ENCODE data around the gene CPNE4.

DNA sequence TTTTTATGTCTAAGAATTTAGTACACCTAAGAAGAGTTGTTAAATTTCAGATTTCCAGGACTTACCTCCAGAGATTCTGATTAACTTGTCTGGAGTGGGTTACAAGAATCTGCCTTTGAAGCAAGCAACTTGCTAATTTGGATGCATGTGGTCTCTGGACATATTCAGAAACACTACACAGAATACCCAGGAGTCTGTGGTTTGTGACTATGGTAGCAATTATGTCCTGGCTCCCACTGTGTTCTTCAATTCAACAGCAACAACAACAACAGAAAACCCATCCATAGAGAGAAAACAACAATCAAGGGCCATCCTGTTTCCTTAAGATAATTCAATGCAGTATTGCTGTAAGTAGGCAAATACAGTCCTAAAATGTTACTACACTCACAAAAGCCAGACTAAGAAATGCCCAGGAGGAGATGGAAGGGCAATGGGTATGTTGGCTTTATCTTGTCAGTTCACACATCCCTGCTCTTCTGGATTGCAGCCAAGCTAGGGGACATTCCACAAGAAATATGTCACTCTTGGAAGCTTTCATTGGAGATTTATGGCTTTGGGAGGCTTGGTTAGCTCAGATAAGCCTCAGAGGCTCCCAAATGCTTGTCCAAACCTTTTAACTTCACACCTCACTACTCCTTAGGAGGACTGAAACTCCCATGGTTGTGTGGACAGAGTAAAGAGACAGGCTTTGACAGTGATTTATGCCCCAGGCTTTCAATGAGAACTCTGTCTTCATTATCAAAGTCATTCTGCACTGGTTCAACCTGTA lies 432.6 kb downstream of the CPNE4 start:
- TF ChIP-seq EZH2 (IDR thresholded peaks at IDR 0.05; ENCODE audit: borderline replicate concordance, low read length), result no peak
- TF ChIP-seq, protein P1, sequence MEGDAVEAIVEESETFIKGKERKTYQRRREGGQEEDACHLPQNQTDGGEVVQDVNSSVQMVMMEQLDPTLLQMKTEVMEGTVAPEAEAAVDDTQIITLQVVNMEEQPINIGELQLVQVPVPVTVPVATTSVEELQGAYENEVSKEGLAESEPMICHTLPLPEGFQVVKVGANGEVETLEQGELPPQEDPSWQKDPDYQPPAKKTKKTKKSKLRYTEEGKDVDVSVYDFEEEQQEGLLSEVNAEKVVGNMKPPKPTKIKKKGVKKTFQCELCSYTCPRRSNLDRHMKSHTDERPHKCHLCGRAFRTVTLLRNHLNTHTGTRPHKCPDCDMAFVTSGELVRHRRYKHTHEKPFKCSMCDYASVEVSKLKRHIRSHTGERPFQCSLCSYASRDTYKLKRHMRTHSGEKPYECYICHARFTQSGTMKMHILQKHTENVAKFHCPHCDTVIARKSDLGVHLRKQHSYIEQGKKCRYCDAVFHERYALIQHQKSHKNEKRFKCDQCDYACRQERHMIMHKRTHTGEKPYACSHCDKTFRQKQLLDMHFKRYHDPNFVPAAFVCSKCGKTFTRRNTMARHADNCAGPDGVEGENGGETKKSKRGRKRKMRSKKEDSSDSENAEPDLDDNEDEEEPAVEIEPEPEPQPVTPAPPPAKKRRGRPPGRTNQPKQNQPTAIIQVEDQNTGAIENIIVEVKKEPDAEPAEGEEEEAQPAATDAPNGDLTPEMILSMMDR (IDR thresholded peaks at IDR 0.05; ENCODE audit: low read length), result no peak

Data from OCI-LY1 (cell line).